GM19328 (cell line): Measurements from ENCODE around the gene AGMO.

Experiments used
- ATAC-seq: cut with Tn5 transposase; IDR thresholded peaks from one replicate; pipeline ENCODE4 v1.9.1; 2021; ENCODE audit warnings: mild to moderate bottlenecking, moderate library complexity; ENCODE audit not compliant: unreplicated experiment

AGMO gene

DNA sequence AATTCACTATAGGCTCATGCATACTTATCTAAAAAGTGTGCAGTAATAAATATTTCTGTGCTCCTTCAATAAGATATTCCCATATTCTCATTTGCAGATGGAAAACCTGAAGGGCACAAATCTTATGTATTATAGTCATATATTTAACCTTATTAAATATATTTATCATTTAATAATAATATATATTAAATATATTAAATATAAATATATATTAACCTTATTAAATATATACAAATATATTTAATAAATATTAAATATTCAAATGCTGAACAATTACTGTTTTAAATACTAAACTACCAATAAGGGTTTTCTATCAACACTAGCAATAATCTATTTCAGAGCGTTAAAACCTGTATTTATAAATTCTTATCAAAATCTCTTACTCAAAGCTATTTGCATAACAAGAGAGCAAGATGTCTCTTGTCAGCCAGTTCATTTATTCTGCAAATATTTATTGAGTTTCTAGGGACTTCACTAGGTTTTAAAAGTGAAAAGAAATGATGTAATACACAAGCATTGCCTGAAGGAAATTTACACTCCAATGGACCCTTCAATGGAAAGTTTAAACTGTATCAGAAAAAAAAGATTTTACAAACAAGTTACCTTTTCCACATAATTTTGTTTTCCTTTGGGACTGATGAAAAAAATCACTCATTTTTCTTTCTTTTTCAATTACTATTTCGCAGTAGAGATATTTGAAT lies 159.2 kb downstream of the AGMO start:
- ATAC-seq, result no peak

GRCh38 chr7:15400440-15400839 lies 161.4 kb downstream of the AGMO start:
- no peak for ATAC-seq

- ATAC-seq, result no peak
Observed at GRCh38 chr7:15399441-15399840, 162.4 kb downstream of the AGMO start.

GRCh38 chr7:15397922-15398760 lies 163.7 kb downstream of the AGMO start:
- ATAC-seq, result no peak

DNA sequence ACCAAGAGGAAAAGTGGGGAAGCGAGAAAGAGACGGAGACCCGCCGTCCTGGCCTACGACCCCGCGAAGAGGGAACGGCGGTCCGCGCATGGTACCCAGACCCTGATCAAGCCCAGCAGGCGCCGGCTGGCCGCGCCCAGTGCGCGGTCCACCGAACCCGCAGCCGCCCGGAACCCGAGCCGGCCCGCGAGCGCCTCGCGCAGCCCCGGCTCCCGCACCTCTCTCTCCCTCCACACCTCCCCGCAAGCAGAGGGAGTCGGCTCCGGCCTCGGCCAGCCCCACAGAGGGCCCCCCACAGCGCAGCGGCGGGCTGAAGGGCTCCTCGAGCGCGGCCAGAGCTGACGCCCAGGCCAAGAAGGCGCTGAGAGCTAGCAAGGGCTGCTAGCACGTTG lies 164.7 kb downstream of the AGMO start:
- ATAC-seq, result no peak

- ATAC-seq, result no peak
Observed at GRCh38 chr7:15396210-15397158, 165.3 kb downstream of the AGMO start.

DNA sequence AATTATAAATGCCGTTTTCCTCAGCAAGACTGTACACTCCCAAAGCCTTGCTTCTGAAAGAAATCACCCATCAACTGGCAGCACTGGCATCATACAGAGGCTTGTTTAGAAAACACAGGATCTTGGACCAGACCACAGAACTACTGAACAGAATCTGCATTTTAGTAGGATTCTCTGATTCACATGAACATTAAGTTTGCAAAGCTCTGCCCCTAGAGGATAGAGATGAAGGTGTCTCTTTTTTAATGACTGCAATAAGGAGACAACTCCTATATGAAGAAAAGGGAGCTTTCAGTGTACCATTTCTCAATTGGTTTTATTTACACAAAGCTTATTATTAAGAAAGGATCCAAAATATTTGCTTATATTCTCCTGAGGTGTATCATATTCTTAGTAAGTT lies 172.7 kb downstream of the AGMO start:
- no peak for ATAC-seq

DNA sequence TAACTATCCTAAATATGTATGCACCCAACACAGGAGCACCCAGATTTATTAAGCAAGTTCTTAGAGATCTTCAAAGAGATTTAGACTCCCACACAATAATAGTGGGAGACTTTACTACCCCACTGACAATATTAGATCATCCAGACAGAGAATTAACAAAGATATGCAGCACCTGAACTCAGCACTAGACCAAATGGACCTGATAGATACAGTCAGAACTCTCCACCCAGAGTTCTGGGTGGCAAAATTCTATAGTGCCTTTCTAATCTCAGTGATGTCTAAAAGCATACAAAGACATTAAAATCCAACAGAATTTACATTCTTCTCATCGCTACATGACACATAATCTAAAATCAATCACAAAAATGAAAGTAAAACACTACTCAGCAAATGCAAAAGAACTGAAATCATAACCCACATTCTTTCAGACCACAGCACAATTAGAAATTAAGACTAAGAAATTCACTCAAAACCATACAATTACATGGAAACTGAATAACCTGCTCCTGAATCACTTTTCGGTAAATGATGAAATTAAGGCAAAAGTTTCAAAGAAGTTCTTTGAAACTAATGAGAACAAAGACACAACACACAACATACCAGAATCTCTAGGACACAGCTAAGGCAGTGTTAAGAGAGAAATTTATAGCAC lies 183.2 kb downstream of the AGMO start:
- no peak for ATAC-seq

- ATAC-seq, result no peak
Observed at GRCh38 chr7:15376600-15376999, 185.2 kb downstream of the AGMO start.

DNA sequence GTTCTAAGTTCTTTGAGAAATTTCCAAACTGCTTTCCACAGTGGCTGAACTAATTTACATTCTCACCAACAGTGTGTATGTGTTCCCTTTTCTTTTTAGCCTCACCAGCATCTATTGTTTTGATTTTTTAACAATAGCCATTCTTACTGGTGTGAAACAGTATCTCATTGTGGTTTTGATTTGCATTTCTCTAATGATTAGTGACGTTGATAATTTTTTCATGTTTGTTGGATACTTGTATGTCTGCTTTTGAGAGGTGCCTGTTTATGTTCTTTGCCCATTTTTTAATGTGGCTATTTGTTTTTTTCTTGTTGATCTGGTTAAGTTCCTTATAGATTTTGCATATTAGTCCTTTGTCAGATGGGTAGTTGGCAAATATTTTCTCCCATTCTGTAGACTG lies 191.4 kb downstream of the AGMO start:
- ATAC-seq, result no peak

- ATAC-seq, result no peak
Observed at GRCh38 chr7:15368653-15369052, 193.2 kb downstream of the AGMO start.

DNA sequence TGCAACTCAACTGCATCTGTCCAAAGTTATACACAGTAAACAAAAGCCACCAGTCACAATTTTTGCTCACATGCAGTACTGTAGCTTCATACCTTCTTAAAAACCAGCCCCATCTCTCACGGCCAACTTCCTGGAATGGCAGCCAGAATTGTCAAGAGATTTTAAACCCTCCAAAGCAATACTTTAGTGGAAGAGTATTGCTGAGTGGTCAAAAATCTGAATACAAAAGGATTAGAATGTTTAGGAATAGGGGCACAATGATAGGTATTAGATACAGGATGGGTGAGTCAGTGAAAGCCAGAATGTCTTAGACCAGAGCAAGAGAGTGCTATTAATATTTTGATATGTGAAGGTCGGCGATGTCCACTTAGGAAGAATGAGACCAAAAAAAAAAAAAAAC lies 193.9 kb downstream of the AGMO start:
- no peak for ATAC-seq

- no peak for ATAC-seq
Observed at GRCh38 chr7:15358112-15358511, 203.7 kb downstream of the AGMO start.

GRCh38 chr7:15352421-15353206 lies 209.2 kb downstream of the AGMO start:
- ATAC-seq, result no peak

- ATAC-seq, result no peak
Observed at GRCh38 chr7:15345216-15345615, 216.6 kb downstream of the AGMO start.

DNA sequence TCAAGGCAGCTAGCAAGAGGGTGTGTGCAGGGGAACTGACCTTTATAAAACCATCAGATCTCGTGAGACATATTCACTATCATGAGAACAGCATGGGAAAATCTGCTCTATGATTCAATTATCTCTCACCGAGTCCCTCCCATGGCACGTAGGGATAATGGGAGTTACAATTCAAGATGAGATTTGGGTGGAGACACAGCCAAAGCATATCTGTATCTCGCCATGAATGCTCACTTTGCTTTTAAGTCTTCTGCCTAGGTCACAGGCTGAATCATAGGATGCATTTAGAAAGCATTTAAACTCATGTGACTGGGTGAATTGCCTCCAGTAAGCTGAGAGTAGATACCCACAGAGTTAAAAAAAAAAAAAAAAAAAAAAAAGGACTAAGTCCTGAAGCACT lies 220.0 kb downstream of the AGMO start:
- no peak for ATAC-seq

GRCh38 chr7:15336146-15336545 lies 225.7 kb downstream of the AGMO start:
- no peak for ATAC-seq

DNA sequence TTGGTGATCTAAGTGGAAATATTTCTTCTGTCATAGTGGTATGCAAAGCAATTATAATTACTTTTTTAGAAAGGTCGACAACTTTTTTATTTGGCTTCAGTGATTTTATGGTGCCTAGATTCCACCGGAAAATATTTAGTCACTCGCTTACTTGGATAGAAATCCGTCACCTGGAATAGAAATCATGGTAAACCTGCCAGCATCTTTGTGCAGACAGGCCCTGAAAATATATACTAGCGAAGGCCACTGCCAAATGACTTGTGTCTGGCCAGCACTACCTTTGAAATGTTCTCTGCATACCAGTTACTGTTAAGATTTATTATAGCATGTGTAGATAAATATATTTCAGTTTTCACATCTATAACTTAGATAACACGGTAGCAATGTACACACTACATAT lies 226.4 kb downstream of the AGMO start:
- ATAC-seq, result no peak

GRCh38 chr7:15334536-15335263 lies 227.1 kb downstream of the AGMO start:
- no peak for ATAC-seq
